GM23248 (cell line): ENCODE data around the gene PRSS36. TPM values are rescaled to one million over a fixed set of nuclear protein-coding genes. Genes with fewer than 3 reads are reported as not detected.
A peak's percentile ranks its signal among the peaks of the same experiment; 100 is the strongest.

Source experiments
- DNase-seq: peaks from one replicate; pipeline ENCODE4 v3.0.0-alpha.2; 2015
- H2AFZ ChIP-seq: fragments of 200-600 bp; sonication (generic); 2 replicates; pipeline ENCODE4 v1.6.1; 2016; ENCODE audit warnings: antibody characterized with exemption
- H3F3A ChIP-seq: fragments of 200-600 bp; sonication (generic); 2 replicates; pipeline ENCODE4 v1.6.1; 2016; ENCODE audit warnings: mild to moderate bottlenecking, antibody characterized with exemption, mixed run types; ENCODE audit not compliant: insufficient read depth
- H3K27ac ChIP-seq: fragments of 200-600 bp; sonication (generic); 2 replicates; pipeline ENCODE4 v1.5.1; 2016; ENCODE audit warnings: mild to moderate bottlenecking
- H3K27me3 ChIP-seq: fragments of 200-600 bp; sonication (generic); replicated peaks from 2 replicates; pipeline ENCODE4 v1.6.1; 2016; ENCODE audit warnings: mild to moderate bottlenecking; ENCODE audit not compliant: insufficient read depth
- H3K36me3 ChIP-seq: fragments of 200-600 bp; sonication (generic); 2 replicates; pipeline ENCODE4 v1.6.1; 2016; ENCODE audit warnings: low read depth, mild to moderate bottlenecking
- H3K4me1 ChIP-seq: fragments of 200-600 bp; sonication (generic); 2 replicates; pipeline ENCODE4 v1.6.1; 2016; ENCODE audit warnings: mild to moderate bottlenecking; ENCODE audit not compliant: insufficient read depth
- H3K4me2 ChIP-seq: fragments of 200-600 bp; sonication (generic); one replicate; pipeline ENCODE4 v1.6.1; 2016; ENCODE audit warnings: mild to moderate bottlenecking; ENCODE audit not compliant: unreplicated experiment
- H3K4me3 ChIP-seq: fragments of 200-600 bp; sonication (generic); 2 replicates; pipeline ENCODE4 v1.5.1; 2016; ENCODE audit warnings: mild to moderate bottlenecking
- H3K79me2 ChIP-seq: fragments of 200-600 bp; sonication (generic); 2 replicates; pipeline ENCODE4 v1.6.1; 2016; ENCODE audit warnings: mild to moderate bottlenecking; ENCODE audit not compliant: insufficient read depth
- H3K9ac ChIP-seq: fragments of 200-600 bp; sonication (generic); 2 replicates; pipeline ENCODE4 v1.6.1; 2016; ENCODE audit warnings: mild to moderate bottlenecking
- H3K9me2 ChIP-seq: fragments of 200-600 bp; sonication (generic); 2 replicates; pipeline ENCODE4 v1.6.1; 2016; ENCODE audit warnings: mixed run types, mild to moderate bottlenecking, moderate library complexity; ENCODE audit not compliant: insufficient read depth
- H3K9me3 ChIP-seq: fragments of 200-600 bp; sonication (generic); one replicate; pipeline ENCODE4 v1.6.1; 2017; ENCODE audit warnings: low read depth
- H4K20me1 ChIP-seq: fragments of 200-600 bp; sonication (generic); 2 replicates; pipeline ENCODE4 v1.6.0; 2016; ENCODE audit not compliant: insufficient read depth
- EZH2 ChIP-seq: fragments of 200-600 bp; sonication (generic); IDR thresholded peaks from 2 replicates; pipeline ENCODE4 v1.6.1; 2018; ENCODE audit warnings: antibody characterized with exemption, mild to moderate bottlenecking; ENCODE audit not compliant: insufficient read depth, poor library complexity, severe bottlenecking
- EZH2phosphoT487 ChIP-seq: fragments of 200-600 bp; sonication (generic); IDR thresholded peaks from 2 replicates; pipeline ENCODE4 v1.6.1; 2018; ENCODE audit warnings: antibody characterized with exemption, moderate library complexity, mild to moderate bottlenecking, low read depth; ENCODE audit not compliant: insufficient read depth
- WGBS, 2 experiments: methylation state at CpG; one replicate each; pipeline ENCODE4 v1.1.6; 2015 to 2017; ENCODE audit warnings: low lambda C conversion rate in 2 of 2, low coverage in 1 of 2; ENCODE audit errors: missing lambda C conversion rate in 2 of 2; 5-methylcytosine and 5-hydroxymethylcytosine counted together
- in situ Hi-C: fragments of 300-500 bp; cut with MboI; formaldehyde crosslinking; loops from 2 replicates; pipeline ENCODE4 v1.15.0; 2020
- polyA plus RNA-seq: library from polyadenylated mRNA; unstranded; fragments of >200 nt; fragmentation: Nextera tagmentation; extraction: Ambion mirVana; gene quantifications from 2 replicates; pipeline ENCODE4 v1.2.1, GENCODE V29; 2016
- total RNA-seq: library from RNA; depleted of rRNA; stranded (reverse); fragments of >200 nt; shearing (Covaris generic); gene quantifications from 2 replicates; pipeline ENCODE4 v1.2.3, GENCODE V29; 2014

Gene PRSS36
- total and polyA plus RNA-seq, 2 experiments from 2014 or later = 2.2 TPM; not detected in 1

- H4K20me1 ChIP-seq = peaks cover 44% of the 10 kb centered on the region
Measured at GRCh38 chr16:31186176-31186575, 36.3 kb upstream of the PRSS36 start.

GRCh38 chr16:31185339-31185738 lies 35.5 kb upstream of the PRSS36 start:
- in situ Hi-C loops = no loop called here
- Histone ChIP-seq H3K79me2 (peaks cover 100% of the 10 kb centered on the region), H3K9me2 (no peaks in the 10 kb centered on the region), H3K27ac (no peak overlapping the region), H3K4me1 (peaks cover 18% of the 10 kb centered on the region), H3K27me3 (no peaks in the 10 kb centered on the region), H4K20me1 (peaks cover 44% of the 10 kb centered on the region), H3K4me2 (no peak overlapping the region), H3K9me3 (no peaks in the 10 kb centered on the region), H2AFZ (no peak overlapping the region), H3F3A (peaks cover 76% of the 10 kb centered on the region), H3K36me3 (peaks cover 81% of the 10 kb centered on the region), H3K4me3 (no peak overlapping the region), H3K9ac (no peak overlapping the region)
- DNase-seq = no peak
- 59 to 60% methylated on average over 5 of the region's 5 CpGs for WGBS, 2 experiments
- TF ChIP-seq EZH2phosphoT487 = no peak
- no peak for TF ChIP-seq EZH2

More at GRCh38 chr16:31186176-31186575, 36.3 kb upstream of the PRSS36 start:
- H3K4me2 ChIP-seq = no peak overlapping the region
- in situ Hi-C loops = no loop called here
- H3K9me3 ChIP-seq = no peaks in the 10 kb centered on the region
- H3K9me2 ChIP-seq = no peaks in the 10 kb centered on the region
- peaks cover 89% of the 10 kb centered on the region for H3K36me3 ChIP-seq
- H3K79me2 ChIP-seq = peaks cover 100% of the 10 kb centered on the region
- H3K9ac ChIP-seq = no peak overlapping the region
- H3K4me3 ChIP-seq = no peak overlapping the region
- WGBS, 2 experiments = 97 to 98% methylated on average over 7 of the region's 7 CpGs
- no peak overlapping the region for H3K27ac ChIP-seq
- TF ChIP-seq EZH2 (no peak), EZH2phosphoT487 (no peak)
- H3K27me3 ChIP-seq = no peaks in the 10 kb centered on the region
- H3K4me1 ChIP-seq = peaks cover 18% of the 10 kb centered on the region
- H2AFZ ChIP-seq = no peak overlapping the region
- peaks cover 84% of the 10 kb centered on the region for H3F3A ChIP-seq
- DNase-seq = no peak

- in situ Hi-C loops = no loop called here
- WGBS, 2 experiments = 90 to 93% methylated on average over 13 to 14 of the region's 14 CpGs
Measured at GRCh38 chr16:31184888-31185287, 35.0 kb upstream of the PRSS36 start.

GRCh38 chr16:31183432-31184428 lies 33.9 kb upstream of the PRSS36 start:
- 76 to 77% methylated on average over 10 of the region's 10 CpGs for WGBS, 2 experiments
- Histone ChIP-seq H3K4me1 (peaks cover 23% of the 10 kb centered on the region), H3K9me2 (no peaks in the 10 kb centered on the region), H3K27me3 (no peaks in the 10 kb centered on the region), H3K9ac (peak overlapping the region; percentile 99), H3K4me2 (peak overlapping the region; percentile 89), H3K4me3 (peak overlapping the region; percentile 89), H3K36me3 (peaks cover 65% of the 10 kb centered on the region), H3K27ac (no peak overlapping the region), H4K20me1 (peaks cover 44% of the 10 kb centered on the region), H2AFZ (no peak overlapping the region), H3F3A (peaks cover 60% of the 10 kb centered on the region), H3K79me2 (peaks cover 95% of the 10 kb centered on the region), H3K9me3 (no peaks in the 10 kb centered on the region)
- peak; percentile 26 for DNase-seq
- in situ Hi-C loops = no loop called here
- TF ChIP-seq EZH2 (no peak), EZH2phosphoT487 (no peak)

More at GRCh38 chr16:31184888-31185287, 35.0 kb upstream of the PRSS36 start:
- H3K4me2 ChIP-seq = no peak overlapping the region
- no peak for TF ChIP-seq EZH2phosphoT487
- TF ChIP-seq EZH2 = no peak
- H3F3A ChIP-seq = peaks cover 71% of the 10 kb centered on the region
- peaks cover 18% of the 10 kb centered on the region for H3K4me1 ChIP-seq
- H3K9me2 ChIP-seq = no peaks in the 10 kb centered on the region
- DNase-seq = no peak
- peaks cover 44% of the 10 kb centered on the region for H4K20me1 ChIP-seq
- H3K27me3 ChIP-seq = no peaks in the 10 kb centered on the region
- H2AFZ ChIP-seq = no peak overlapping the region
- H3K9me3 ChIP-seq = no peaks in the 10 kb centered on the region
- H3K4me3 ChIP-seq = no peak overlapping the region
- no peak overlapping the region for H3K27ac ChIP-seq
- H3K36me3 ChIP-seq = peaks cover 76% of the 10 kb centered on the region
- H3K9ac ChIP-seq = no peak overlapping the region
- H3K79me2 ChIP-seq = peaks cover 99% of the 10 kb centered on the region
